Esophagus muscularis mucosa (tissue), 4 donors: ENCODE measurements around the gene HNRNPU. TPM values are rescaled to one million over a fixed set of nuclear protein-coding genes. Genes with fewer than 3 reads are reported as not detected.

Source experiments
- DNase-seq: peaks from one replicate; pipeline ENCODE4 v3.0.0-alpha.2; 2017; ENCODE audit errors: extremely low spot score
- H3K27ac ChIP-seq, 4 donors: fragments of 200-600 bp; sonication (generic); replicated peaks in 1 of 4; 1 replicate in 3 of 4; 2 replicates in 1 of 4; pipeline ENCODE4 v1.5.1; 2016 to 2019; ENCODE audit warnings: mild to moderate bottlenecking in 1 of 4
- H3K27me3 ChIP-seq, 4 donors: fragments of 200-600 bp; sonication (generic); one replicate each; pipeline versions ENCODE4 v1.5.1 to v1.6.0; 2016 to 2019
- H3K36me3 ChIP-seq, 4 donors: fragments of 200-600 bp; sonication (generic); one replicate each; pipeline ENCODE4 v1.5.1; 2016 to 2019
- H3K4me1 ChIP-seq, 4 donors: fragments of 200-600 bp; sonication (generic); one replicate each; pipeline ENCODE4 v1.5.1; 2016 to 2019
- H3K4me3 ChIP-seq, 4 donors: fragments of 200-600 bp; sonication (generic); 1 replicate in 2 of 4; 2 replicates in 2 of 4; pipeline ENCODE4 v1.5.1; 2016 to 2019; ENCODE audit warnings: mild to moderate bottlenecking in 4 of 4, moderate library complexity in 1 of 4
- H3K9me3 ChIP-seq, 4 donors: fragments of 200-600 bp; sonication (generic); 1 replicate in 3 of 4; 2 replicates in 1 of 4; pipeline ENCODE4 v1.5.1; 2016 to 2019
- EP300 ChIP-seq: sonication (generic); formaldehyde crosslinking; IDR thresholded peaks from one replicate; pipeline ENCODE4 v1.6.1; 2017; ENCODE audit warnings: antibody characterized with exemption
- POLR2A ChIP-seq: fragments of 450-650 bp; IDR thresholded peaks from one replicate; pipeline ENCODE4 v1.6.1; 2017; ENCODE audit warnings: antibody characterized with exemption, moderate library complexity, mild to moderate bottlenecking, low read depth
- POLR2AphosphoS5 ChIP-seq, 2 donors: sonication (generic); formaldehyde crosslinking; IDR thresholded peaks; one replicate each; pipeline ENCODE4 v1.6.1; 2017; ENCODE audit warnings: antibody characterized with exemption in 2 of 2
- WGBS: methylation state at CpG from one replicate; pipeline ENCODE4 v1.1.5; 2018; 5-methylcytosine and 5-hydroxymethylcytosine counted together
- intact Hi-C: fragments of 100-400 bp; cut with DNase I; formaldehyde crosslinking; loops from one replicate; pipeline ENCODE4 v1.15.1; 2023
- total RNA-seq, 4 donors: library from RNA; depleted of rRNA; stranded (reverse); fragments of >200 nt; gene quantifications; one replicate each; pipeline versions ENCODE4 v1.1.0 to v1.2.1, GENCODE V29; 2016
- TF ChIP-seq, protein P1 (sequence below), 3 experiments: fragments of 200-600 bp in 2 of 3; fragments of 450-650 bp in 1 of 3; sonication (generic) in 2 of 3; IDR thresholded peaks; one replicate each; pipeline ENCODE4 v1.5.1; 2017 to 2019; ENCODE audit warnings: antibody characterized with exemption in 3 of 3, mild to moderate bottlenecking in 2 of 3, moderate library complexity in 1 of 3

Gene HNRNPU
- total RNA-seq, 4 donors from 2014 or later: 255 to 306 (median 279) TPM

GRCh38 chr1:244800821-244801220 lies 63.5 kb downstream of the HNRNPU start:
- H3K27ac ChIP-seq: no peak overlapping the region
- WGBS: 89% methylated on average over 9 of the region's 9 CpGs
- no peak for TF ChIP-seq POLR2A
- no peak for TF ChIP-seq POLR2AphosphoS5 (IDR thresholded peaks at IDR 0.05)
- TF ChIP-seq EP300: no peak
- TF ChIP-seq, protein P1, sequence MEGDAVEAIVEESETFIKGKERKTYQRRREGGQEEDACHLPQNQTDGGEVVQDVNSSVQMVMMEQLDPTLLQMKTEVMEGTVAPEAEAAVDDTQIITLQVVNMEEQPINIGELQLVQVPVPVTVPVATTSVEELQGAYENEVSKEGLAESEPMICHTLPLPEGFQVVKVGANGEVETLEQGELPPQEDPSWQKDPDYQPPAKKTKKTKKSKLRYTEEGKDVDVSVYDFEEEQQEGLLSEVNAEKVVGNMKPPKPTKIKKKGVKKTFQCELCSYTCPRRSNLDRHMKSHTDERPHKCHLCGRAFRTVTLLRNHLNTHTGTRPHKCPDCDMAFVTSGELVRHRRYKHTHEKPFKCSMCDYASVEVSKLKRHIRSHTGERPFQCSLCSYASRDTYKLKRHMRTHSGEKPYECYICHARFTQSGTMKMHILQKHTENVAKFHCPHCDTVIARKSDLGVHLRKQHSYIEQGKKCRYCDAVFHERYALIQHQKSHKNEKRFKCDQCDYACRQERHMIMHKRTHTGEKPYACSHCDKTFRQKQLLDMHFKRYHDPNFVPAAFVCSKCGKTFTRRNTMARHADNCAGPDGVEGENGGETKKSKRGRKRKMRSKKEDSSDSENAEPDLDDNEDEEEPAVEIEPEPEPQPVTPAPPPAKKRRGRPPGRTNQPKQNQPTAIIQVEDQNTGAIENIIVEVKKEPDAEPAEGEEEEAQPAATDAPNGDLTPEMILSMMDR (IDR thresholded peaks at IDR 0.05): no peak
- intact Hi-C loops: loop anchor here (2.0 kb wide), 1 partner anchor 242 kb away; no protein-coding TSS in a partner anchor
- H3K36me3 ChIP-seq: no peaks in the 10 kb centered on the region
- H3K4me1 ChIP-seq: no peaks in the 10 kb centered on the region
- no peaks in the 10 kb centered on the region for H3K27me3 ChIP-seq
- DNase-seq: no peak
- H3K9me3 ChIP-seq: no peaks in the 10 kb centered on the region
- H3K4me3 ChIP-seq: no peak overlapping the region

Other genes with a start within 250 kb of the HNRNPU start
- 10 to 100 TPM; 30.3 to 59.6 (median 31.4) TPM for gene DESI2, start 211.4 kb downstream of the HNRNPU start, total RNA-seq
- 100 to 1,000 TPM in 2 of 4 donors, 10 to 100 TPM in 2; 74.8 to 125 (median 101) TPM for gene COX20, start 28.9 kb downstream of the HNRNPU start, total RNA-seq